Activated naive CD8-positive, alpha-beta T cell treated with anti-CD3 and anti-CD28 coated beads, Interleukin-2, amount 50 U/mL, for 16 hours (primary cell): ENCODE data around the gene HTRA1.

ENCODE experiments used
- DNase-seq: peaks from one replicate; pipeline ENCODE4 v3.0.0-alpha.2; 2020; ENCODE audit warnings: low read depth, low spot score

The HTRA1 gene

GRCh38 chr10:122473116-122473515, 11.8 kb downstream of the HTRA1 start:
- no peak for DNase-seq

GRCh38 chr10:122474131-122474818, 12.9 kb downstream of the HTRA1 start:
- no peak for DNase-seq

GRCh38 chr10:122475100-122475499, 13.7 kb downstream of the HTRA1 start:
- no peak for DNase-seq

GRCh38 chr10:122475591-122476332, 14.4 kb downstream of the HTRA1 start:
- no peak for DNase-seq

- DNase-seq, result no peak
Observed at GRCh38 chr10:122476333-122476695, 15.0 kb downstream of the HTRA1 start.

GRCh38 chr10:122477436-122477835, 16.1 kb downstream of the HTRA1 start:
- DNase-seq, result no peak

GRCh38 chr10:122478971-122479370, 17.6 kb downstream of the HTRA1 start:
- no peak for DNase-seq

- DNase-seq, result no peak
Observed at GRCh38 chr10:122480146-122480833, 18.9 kb downstream of the HTRA1 start.

- no peak for DNase-seq
Observed at GRCh38 chr10:122481296-122482056, 20.1 kb downstream of the HTRA1 start.

- DNase-seq, result no peak
Observed at GRCh38 chr10:122484276-122485060, 23.1 kb downstream of the HTRA1 start.

- DNase-seq, result no peak
Observed at GRCh38 chr10:122485670-122486069, 24.3 kb downstream of the HTRA1 start.

GRCh38 chr10:122486406-122487080, 25.2 kb downstream of the HTRA1 start:
- no peak for DNase-seq

GRCh38 chr10:122487174-122487765, 25.9 kb downstream of the HTRA1 start:
- no peak for DNase-seq

- DNase-seq, result no peak
Observed at GRCh38 chr10:122490268-122490667, 28.9 kb downstream of the HTRA1 start.

- DNase-seq, result no peak
Observed at GRCh38 chr10:122490786-122491680, 29.7 kb downstream of the HTRA1 start.

- no peak for DNase-seq
Observed at GRCh38 chr10:122492006-122492405, 30.7 kb downstream of the HTRA1 start.

- DNase-seq, result no peak
Observed at GRCh38 chr10:122492999-122493481, 31.7 kb downstream of the HTRA1 start.

GRCh38 chr10:122493761-122494160, 32.4 kb downstream of the HTRA1 start:
- DNase-seq, result no peak
